SJCRH30 (cell line): Measurements from ENCODE around the gene PATJ. TPM values are rescaled to one million over a fixed set of nuclear protein-coding genes. Genes with fewer than 3 reads are reported as not detected.
"Not testable (repeated sequence)": the region's sequence is repeated elsewhere in the genome, so short reads cannot be mapped to it uniquely, and the experiment has no call there.

Experiments used
- DNase-seq, 2 experiments: peaks; one replicate each; pipeline ENCODE4 v3.0.0-alpha.2; 2015 to 2020
- H3K27ac ChIP-seq: fragments of 250-450 bp; sonication (Bioruptor Pico); 2 replicates; pipeline ENCODE4 v1.5.1; 2020; ENCODE audit warnings: mild to moderate bottlenecking, moderate library complexity
- H3K27me3 ChIP-seq: fragments of 250-450 bp; sonication (Bioruptor Pico); 2 replicates; pipeline ENCODE4 v1.5.1; 2020; ENCODE audit warnings: mild to moderate bottlenecking, moderate library complexity
- H3K36me3 ChIP-seq: fragments of 250-450 bp; sonication (Bioruptor Pico); 2 replicates; pipeline ENCODE4 v1.5.1; 2020; ENCODE audit warnings: mild to moderate bottlenecking, moderate library complexity
- H3K4me1 ChIP-seq: fragments of 250-450 bp; sonication (Bioruptor Pico); 2 replicates; pipeline ENCODE4 v1.5.1; 2020; ENCODE audit warnings: mild to moderate bottlenecking, moderate library complexity
- H3K4me3 ChIP-seq: fragments of 250-450 bp; sonication (Bioruptor Pico); 2 replicates; pipeline ENCODE4 v1.5.1; 2020; ENCODE audit warnings: mild to moderate bottlenecking, moderate library complexity
- H3K9me3 ChIP-seq: fragments of 250-450 bp; sonication (Bioruptor Pico); replicated peaks from 2 replicates; pipeline ENCODE4 v1.5.1; 2020; ENCODE audit warnings: mild to moderate bottlenecking, moderate library complexity
- total RNA-seq: library from RNA; depleted of rRNA; stranded (reverse); fragments of >200 nt; shearing (Covaris generic); gene quantifications from 2 replicates; pipeline ENCODE4 v1.2.3, GENCODE V29; 2014

Gene PATJ
- total RNA-seq, 1 experiment from 2014 or later, result 4.0 TPM

DNA sequence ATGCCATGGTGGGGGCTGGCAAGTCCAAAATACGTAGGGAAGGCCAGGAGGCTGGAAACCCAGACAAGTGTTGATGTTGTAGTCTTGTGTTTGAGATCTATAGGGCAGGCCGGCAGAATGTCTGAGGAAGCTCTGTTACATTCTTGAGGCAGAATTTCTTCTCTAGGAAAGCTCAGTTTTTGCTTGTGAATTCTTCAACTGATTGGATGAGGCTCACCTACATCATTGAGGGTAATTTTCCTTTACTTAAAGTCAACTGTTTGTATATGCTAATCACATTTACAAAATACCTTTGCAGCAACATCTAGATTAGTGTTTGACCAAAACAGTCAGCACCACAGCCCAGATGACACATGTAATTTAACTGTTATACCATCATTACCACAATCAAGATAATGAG, 37.0 kb downstream of the PATJ start:
- H3K36me3 ChIP-seq, result no peaks in the 10 kb centered on the region
- H3K27ac ChIP-seq, result no peak overlapping the region
- no peaks in the 10 kb centered on the region for H3K9me3 ChIP-seq
- no peak for DNase-seq
- no peaks in the 10 kb centered on the region for H3K27me3 ChIP-seq
- H3K4me1 ChIP-seq, result peaks cover 6% of the 10 kb centered on the region; the same call in 1 of the 2 replicates
- H3K4me3 ChIP-seq, result no peak overlapping the region

DNA sequence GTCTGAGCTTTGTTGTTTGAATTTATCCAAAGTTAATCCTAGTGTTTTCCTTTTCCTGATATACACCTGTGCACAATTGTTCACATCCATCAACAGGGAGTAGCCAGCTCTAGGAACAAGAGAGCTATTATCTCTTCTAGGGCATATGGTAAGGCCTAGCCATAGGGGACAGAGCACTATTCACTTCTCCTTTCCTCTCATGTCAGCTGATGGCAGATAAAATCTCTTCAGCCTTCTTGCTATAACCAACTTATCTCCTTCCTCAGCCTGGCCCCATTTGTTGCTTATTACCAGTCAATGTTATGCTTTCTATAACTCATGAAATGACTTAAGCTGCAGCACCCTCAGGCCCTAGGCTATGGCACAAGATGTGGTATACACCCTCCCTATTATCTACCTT, 38.9 kb downstream of the PATJ start:
- H3K4me3 ChIP-seq, result no peak overlapping the region
- no peaks in the 10 kb centered on the region for H3K27me3 ChIP-seq
- no peaks in the 10 kb centered on the region for H3K36me3 ChIP-seq
- H3K4me1 ChIP-seq, result peaks cover 6% of the 10 kb centered on the region; the same call in 1 of the 2 replicates
- no peaks in the 10 kb centered on the region for H3K9me3 ChIP-seq
- peak; percentile 6 to 54 for DNase-seq
- no peak overlapping the region for H3K27ac ChIP-seq

DNA sequence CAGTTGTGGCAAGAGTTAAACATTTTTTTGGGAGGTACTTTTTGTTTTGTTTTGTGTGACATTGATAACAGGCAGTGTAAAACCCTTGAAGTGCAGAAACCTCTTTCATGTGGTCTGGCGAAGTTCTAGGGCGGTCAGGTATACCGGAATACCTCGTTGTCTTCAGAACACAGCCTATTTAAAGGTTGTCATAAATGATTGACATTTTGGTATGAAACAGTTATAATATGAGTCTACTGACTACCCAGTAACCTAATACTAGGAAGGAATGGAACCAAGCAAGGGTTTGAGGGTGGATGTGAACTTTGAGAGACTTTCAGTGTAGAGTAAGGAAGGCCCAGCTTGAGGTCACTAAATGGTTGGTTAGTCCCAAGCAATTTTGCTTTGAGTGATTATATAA, 40.5 kb downstream of the PATJ start:
- peaks cover 6% of the 10 kb centered on the region; the same call in 1 of the 2 replicates for H3K4me1 ChIP-seq
- H3K4me3 ChIP-seq, result no peak overlapping the region
- no peak overlapping the region for H3K27ac ChIP-seq
- DNase-seq, result no peak
- no peaks in the 10 kb centered on the region for H3K27me3 ChIP-seq
- H3K9me3 ChIP-seq, result no peaks in the 10 kb centered on the region
- no peaks in the 10 kb centered on the region for H3K36me3 ChIP-seq

DNA sequence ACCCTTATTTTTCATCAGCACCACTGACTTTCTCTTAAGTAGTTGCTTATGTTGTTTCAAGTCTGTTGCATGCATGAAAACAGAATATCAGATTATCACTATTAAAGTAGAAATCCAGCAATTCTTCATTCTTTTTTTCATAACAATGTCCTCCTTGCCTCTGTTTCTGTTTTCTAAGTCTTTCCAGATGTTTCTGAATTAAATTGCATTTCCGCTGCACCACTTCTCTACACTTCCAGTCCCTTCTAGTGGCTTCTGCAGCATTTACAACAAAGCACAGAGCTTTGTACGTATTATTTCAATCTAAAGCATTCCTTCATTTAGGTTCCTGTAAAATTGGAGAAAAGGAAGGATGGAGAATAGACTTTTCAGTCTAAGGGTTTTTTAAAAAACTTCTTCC, 42.4 kb downstream of the PATJ start:
- no peak overlapping the region for H3K4me3 ChIP-seq

DNA sequence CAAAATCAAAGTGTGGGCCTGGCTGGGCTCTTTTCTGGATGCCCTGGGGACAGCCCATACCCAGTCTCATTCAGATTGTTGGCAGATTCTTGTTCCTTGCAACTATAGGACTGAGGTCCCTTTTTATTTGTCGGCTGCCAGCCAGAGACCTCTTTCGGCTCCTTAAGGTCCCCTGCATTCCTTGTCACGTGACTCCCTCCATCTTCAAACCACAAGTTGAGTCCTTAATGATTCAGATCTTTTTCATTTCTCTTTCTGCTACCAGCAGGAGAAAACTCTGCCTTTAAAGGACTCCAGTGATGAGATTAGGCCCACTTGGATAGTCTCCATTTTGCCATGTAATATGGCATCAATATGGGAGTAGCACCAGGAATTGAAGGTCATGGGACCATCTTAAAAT, 48.6 kb downstream of the PATJ start:
- no peak overlapping the region for H3K27ac ChIP-seq
- H3K4me1 ChIP-seq, result no peaks in the 10 kb centered on the region
- no peak overlapping the region for H3K4me3 ChIP-seq
- H3K27me3 ChIP-seq, result no peaks in the 10 kb centered on the region
- DNase-seq, result no peak
- H3K36me3 ChIP-seq, result no peaks in the 10 kb centered on the region
- no peaks in the 10 kb centered on the region for H3K9me3 ChIP-seq

More for the DNA sequence above, 42.4 kb downstream of the PATJ start:
- Histone ChIP-seq H3K9me3 (no peaks in the 10 kb centered on the region), H3K27ac (no peak overlapping the region), H3K4me1 (peaks cover 6% of the 10 kb centered on the region; the same call in 1 of the 2 replicates), H3K36me3 (no peaks in the 10 kb centered on the region), H3K27me3 (no peaks in the 10 kb centered on the region)
- no peak for DNase-seq

DNA sequence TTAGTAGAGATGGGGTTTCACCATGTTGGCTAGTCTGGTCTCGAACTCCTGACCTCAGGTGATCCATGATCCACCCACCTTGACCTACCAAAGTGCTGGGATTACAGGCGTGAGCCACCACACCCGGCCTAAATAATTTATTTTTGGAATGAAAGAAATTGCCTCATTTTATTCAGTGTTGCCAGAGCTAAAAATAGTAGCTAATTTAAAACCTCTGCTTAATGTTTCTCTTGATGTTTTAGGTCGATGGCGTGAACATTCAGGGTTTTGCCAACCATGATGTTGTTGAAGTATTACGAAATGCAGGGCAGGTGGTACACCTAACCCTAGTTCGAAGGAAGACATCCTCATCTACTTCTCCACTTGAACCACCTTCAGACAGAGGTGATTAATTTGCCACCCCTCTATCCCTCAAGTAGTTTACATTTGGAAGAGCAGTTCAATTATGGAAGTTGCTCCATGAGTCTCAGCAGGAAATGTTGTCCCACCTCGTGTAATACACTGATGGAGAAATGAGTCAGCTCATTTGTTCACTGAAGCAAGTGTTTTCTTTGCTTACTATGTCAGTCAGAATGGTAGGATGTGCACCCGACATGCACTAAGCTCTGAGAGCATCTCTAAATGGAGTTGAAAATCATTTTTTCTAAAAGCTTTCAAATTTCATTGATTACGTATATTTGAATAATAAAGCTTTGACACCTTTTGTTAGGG, 54.9 kb downstream of the PATJ start:
- H3K4me1 ChIP-seq, result no peaks in the 10 kb centered on the region
- H3K27ac ChIP-seq, result no peak overlapping the region
- no peaks in the 10 kb centered on the region for H3K27me3 ChIP-seq
- H3K4me3 ChIP-seq, result no peak overlapping the region
- no peaks in the 10 kb centered on the region for H3K36me3 ChIP-seq
- no peaks in the 10 kb centered on the region for H3K9me3 ChIP-seq
- no peak for DNase-seq

DNA sequence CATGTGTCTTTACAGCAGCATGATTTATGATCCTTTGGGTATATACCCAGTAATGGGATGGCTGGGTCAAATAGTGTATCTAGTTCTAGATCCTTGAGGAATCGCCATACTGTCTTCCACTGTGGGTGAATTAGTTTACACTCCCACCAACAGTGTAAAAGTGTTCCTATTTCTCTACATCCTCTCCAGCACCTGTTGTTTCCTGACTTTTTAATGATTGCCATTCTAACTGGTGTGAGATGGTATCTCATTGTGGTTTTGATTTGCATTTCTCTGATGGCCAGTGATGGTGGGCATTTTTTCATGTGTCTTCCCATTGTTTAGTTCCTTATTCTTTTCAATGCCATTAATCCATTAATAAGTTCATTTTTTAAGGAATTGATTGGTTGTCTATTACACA, 58.8 kb downstream of the PATJ start:
- H3K36me3 ChIP-seq, H3K4me1 ChIP-seq, H3K27me3 ChIP-seq, H3K27ac ChIP-seq, H3K9me3 ChIP-seq, DNase-seq, H3K4me3 ChIP-seq: not testable (repeated sequence)

DNA sequence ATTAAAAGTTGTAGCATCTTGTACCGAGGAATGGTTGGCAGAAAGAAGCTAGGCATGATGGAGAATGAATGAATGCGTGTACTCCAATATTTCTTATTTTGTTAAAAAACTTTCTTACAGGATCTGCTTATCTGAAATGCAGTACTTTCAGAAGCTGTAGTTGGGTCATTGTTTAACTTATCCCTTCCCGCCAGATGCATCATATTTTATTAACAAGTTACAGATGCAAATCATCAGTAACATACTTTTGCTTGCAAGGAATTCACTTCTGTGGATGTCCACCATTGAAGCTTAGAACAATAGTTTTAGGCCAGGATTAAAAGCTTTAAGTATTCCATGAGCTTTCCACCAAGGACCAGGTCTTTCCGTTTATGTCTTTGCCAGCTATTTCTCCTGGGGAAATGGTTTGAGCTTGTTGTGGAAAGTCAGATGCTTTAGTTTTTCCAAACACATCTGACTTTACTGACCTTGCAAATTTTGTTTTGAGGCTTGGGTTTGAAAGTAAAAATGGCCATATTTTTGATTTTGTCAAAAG, 65.4 kb downstream of the PATJ start:
- no peak overlapping the region for H3K27ac ChIP-seq
- H3K9me3 ChIP-seq, result no peaks in the 10 kb centered on the region; the same call in 1 of the 2 replicates
- no peak overlapping the region for H3K4me3 ChIP-seq
- no peaks in the 10 kb centered on the region for H3K36me3 ChIP-seq
- H3K27me3 ChIP-seq, result no peaks in the 10 kb centered on the region
- no peak for DNase-seq
- H3K4me1 ChIP-seq, result no peaks in the 10 kb centered on the region

DNA sequence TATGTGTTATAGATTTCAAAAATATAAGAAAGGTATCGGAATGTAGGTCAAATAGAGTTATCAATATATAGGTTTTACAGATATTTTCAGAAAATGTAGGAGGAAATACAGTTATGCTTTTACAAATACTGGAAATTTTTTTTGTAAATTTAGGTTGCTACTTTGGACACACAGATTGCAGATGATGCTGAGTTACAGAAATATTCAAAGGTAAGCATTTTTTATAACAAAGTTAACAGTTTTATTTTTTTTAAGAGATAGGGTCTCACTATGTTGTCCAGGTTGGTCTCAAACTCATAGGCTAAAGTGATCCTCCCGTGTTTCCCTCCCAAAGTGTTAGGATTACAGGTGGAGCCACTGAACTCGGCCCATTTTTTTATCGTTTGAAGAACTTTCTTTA, 66.0 kb downstream of the PATJ start:
- H3K27me3 ChIP-seq, result no peaks in the 10 kb centered on the region
- H3K36me3 ChIP-seq, result no peaks in the 10 kb centered on the region
- no peak overlapping the region for H3K27ac ChIP-seq
- DNase-seq, result no peak
- no peaks in the 10 kb centered on the region for H3K4me1 ChIP-seq
- no peak overlapping the region for H3K4me3 ChIP-seq
- no peaks in the 10 kb centered on the region; the same call in 1 of the 2 replicates for H3K9me3 ChIP-seq

DNA sequence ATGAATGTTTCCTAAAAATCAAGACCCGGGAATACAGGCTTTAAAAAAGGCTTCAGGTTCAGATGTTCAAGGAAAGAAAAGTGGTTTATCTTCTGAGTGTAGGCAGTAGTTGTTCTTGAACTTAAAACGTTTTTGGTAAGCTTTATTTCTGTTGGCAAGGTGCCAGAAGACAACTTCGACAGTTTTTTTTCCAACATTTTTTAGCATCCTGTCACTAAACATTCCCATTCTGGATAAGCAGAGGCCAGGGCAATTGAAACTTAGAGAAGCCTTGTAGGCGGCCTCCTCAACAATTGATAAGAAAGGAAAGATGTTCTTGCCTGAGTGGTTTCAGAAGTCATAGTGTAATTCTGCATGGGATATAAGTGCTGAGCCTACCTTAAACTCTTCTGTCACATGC, 66.7 kb downstream of the PATJ start:
- no peaks in the 10 kb centered on the region for H3K36me3 ChIP-seq
- no peak overlapping the region for H3K4me3 ChIP-seq
- DNase-seq, result peak in 1 of 2 experiments; percentile 19
- no peaks in the 10 kb centered on the region for H3K27me3 ChIP-seq
- H3K9me3 ChIP-seq, result no peaks in the 10 kb centered on the region
- no peaks in the 10 kb centered on the region for H3K4me1 ChIP-seq
- no peak overlapping the region for H3K27ac ChIP-seq

DNA sequence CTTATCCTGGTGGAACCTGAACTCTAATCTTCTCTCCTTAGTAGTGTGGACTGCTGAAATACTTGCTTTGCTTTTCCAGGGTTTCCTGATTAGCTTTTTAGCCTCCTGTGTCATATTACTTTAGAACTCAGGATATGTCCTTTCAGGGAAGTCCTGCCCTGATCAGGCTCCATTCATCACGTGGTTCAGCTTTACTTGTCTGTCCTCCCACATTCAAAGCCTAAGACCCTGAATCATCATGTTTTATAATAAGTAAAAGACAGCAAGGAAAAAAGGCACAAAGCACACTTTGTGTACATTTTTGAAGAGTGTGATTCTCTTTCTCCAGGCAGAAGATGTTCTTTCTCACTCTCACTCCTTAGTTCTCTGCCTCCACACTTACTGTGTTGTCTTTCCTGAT, 70.6 kb downstream of the PATJ start:
- H3K4me3 ChIP-seq, result no peak overlapping the region
- no peaks in the 10 kb centered on the region for H3K9me3 ChIP-seq
- no peak overlapping the region for H3K27ac ChIP-seq
- no peaks in the 10 kb centered on the region for H3K36me3 ChIP-seq
- no peak for DNase-seq
- H3K4me1 ChIP-seq, result no peaks in the 10 kb centered on the region
- H3K27me3 ChIP-seq, result no peaks in the 10 kb centered on the region

DNA sequence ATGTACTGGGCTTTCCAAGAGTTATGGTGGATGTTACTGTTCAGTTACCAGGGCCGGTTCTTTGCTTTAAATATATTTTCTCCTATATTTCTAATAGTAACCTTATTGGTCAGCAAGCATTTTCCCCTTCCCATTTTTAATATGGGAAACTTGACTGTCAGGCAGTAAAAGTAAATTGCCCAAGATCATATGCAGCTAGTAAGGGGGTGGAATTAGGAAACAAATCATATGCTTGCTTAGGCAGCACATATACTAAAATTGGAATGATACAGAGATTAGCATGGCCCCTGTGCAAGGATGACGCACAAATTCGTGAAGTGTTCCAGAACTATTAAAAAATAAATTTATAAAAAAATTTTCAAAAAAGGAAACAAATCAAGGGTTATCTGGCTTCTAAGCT, 73.9 kb downstream of the PATJ start:
- no peak for DNase-seq
- no peak overlapping the region for H3K27ac ChIP-seq
- no peaks in the 10 kb centered on the region for H3K36me3 ChIP-seq
- no peaks in the 10 kb centered on the region for H3K9me3 ChIP-seq
- no peaks in the 10 kb centered on the region for H3K4me1 ChIP-seq
- H3K4me3 ChIP-seq, result no peak overlapping the region
- H3K27me3 ChIP-seq, result no peaks in the 10 kb centered on the region

DNA sequence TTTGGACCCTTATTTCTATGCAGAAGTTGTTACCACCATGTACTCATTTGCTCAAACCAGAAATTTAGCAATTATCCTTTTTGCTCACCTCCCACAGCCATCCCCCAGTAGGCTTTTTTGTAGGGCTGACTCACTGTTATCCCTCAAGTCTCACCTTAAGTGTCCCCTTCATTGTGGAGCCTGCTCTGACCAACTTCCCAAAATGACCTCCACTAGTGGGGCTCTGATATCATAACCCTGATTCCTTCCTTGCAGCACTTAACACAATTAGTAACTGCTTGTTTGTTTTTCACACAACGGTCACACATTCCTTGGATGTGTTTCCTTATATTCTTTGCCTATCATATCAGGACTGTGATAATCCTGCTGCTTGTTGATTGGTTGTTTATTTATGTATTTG, 76.7 kb downstream of the PATJ start:
- no peak overlapping the region for H3K27ac ChIP-seq
- H3K9me3 ChIP-seq, result no peaks in the 10 kb centered on the region
- H3K27me3 ChIP-seq, result no peaks in the 10 kb centered on the region
- no peak overlapping the region for H3K4me3 ChIP-seq
- no peaks in the 10 kb centered on the region for H3K36me3 ChIP-seq
- DNase-seq, result no peak
- H3K4me1 ChIP-seq, result no peaks in the 10 kb centered on the region

DNA sequence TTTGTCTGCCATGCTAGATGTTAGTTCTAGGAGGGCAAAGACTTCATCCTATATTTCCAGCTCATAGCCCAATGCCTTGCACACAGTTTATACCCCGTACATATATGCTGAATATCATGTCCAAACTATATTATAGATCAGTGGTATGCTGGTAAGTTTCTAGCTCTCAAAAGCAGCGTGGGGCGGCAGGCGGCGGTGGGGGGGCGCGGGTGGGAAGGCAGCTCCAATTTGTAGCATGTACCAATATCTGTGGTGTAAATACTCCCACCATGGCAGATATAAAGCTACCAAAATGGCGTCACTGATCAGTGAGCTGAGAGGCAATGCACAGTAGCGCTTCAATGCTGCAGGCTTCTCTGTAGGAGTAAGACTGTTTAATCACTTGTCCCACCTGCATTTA, 77.1 kb downstream of the PATJ start:
- Histone ChIP-seq H3K27ac (no peak overlapping the region), H3K4me1 (no peaks in the 10 kb centered on the region), H3K9me3 (no peaks in the 10 kb centered on the region), H3K4me3 (no peak overlapping the region), H3K36me3 (no peaks in the 10 kb centered on the region), H3K27me3 (no peaks in the 10 kb centered on the region)
- no peak for DNase-seq

DNA sequence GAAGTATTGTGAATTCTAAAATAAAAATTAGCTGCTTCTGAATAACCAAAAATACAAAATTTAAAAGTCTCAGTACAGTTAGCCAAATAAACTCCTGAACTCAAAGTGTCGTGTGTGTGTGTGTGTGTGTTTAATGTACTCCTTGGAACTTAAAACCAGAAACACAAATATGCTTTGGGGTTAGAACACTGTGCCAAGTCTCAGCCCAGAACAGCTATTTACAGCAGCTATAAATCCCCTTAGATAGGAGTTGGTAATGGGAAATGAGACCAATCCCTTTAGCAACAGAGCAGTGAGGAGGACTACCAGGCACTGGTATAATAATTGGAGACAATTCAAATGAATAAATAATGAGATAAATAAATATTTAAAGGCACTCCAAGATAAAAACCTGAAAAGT, 83.1 kb downstream of the PATJ start:
- no peaks in the 10 kb centered on the region for H3K9me3 ChIP-seq
- no peak for DNase-seq
- no peak overlapping the region for H3K27ac ChIP-seq
- no peaks in the 10 kb centered on the region for H3K36me3 ChIP-seq
- H3K4me1 ChIP-seq, result no peaks in the 10 kb centered on the region
- H3K27me3 ChIP-seq, result no peaks in the 10 kb centered on the region
- no peak overlapping the region for H3K4me3 ChIP-seq

DNA sequence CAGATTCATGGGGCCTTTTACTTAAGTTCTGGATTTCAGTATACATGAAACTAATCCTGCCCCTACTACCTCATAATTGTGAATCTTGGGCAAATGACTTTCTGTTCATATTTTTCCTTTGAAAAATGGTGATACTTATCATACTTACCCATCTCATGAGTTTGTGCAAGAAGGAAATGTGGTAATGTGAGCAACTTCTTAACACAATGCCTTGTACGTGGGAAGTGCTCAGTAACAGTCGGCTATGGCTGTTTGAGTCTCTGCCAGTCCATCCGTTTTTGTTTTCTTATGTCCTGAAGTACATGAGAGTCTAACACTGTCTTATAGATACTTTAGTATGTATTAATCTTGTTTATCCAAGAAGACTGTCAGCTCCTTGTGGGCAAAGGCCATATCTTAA, 86.5 kb downstream of the PATJ start:
- H3K9me3 ChIP-seq, result no peaks in the 10 kb centered on the region
- no peaks in the 10 kb centered on the region for H3K36me3 ChIP-seq
- no peaks in the 10 kb centered on the region for H3K4me1 ChIP-seq
- no peaks in the 10 kb centered on the region for H3K27me3 ChIP-seq
- H3K4me3 ChIP-seq, result no peak overlapping the region
- DNase-seq, result no peak
- H3K27ac ChIP-seq, result no peak overlapping the region
